ENCODE measurements around the gene EFS. TPM values are rescaled to one million over a fixed set of nuclear protein-coding genes. Genes with fewer than 3 reads are reported as not detected.
"Not testable (repeated sequence)": the region's sequence is repeated elsewhere in the genome, so short reads cannot be mapped to it uniquely, and the experiment has no call there.

EFS gene
- total RNA-seq, 1 donor from 2014 or later: 0.17 TPM

- DNase-seq: no peak
Measured at GRCh38 chr14:23357261-23357660, 7.7 kb downstream of the EFS start.

GRCh38 chr14:23356662-23357061 lies 8.3 kb downstream of the EFS start:
- no peak for DNase-seq

- no peak for DNase-seq
Measured at GRCh38 chr14:23355871-23356435, 9.0 kb downstream of the EFS start.

- no peak for DNase-seq
Measured at GRCh38 chr14:23354990-23355389, 10.0 kb downstream of the EFS start.

- no peak for DNase-seq
Measured at GRCh38 chr14:23353433-23353780, 11.6 kb downstream of the EFS start.

GRCh38 chr14:23352506-23353432 lies 12.2 kb downstream of the EFS start, which contains the start of gene SLC22A17:
Gene SLC22A17, minus strand, starts transcription at chr14:23352887.
- peak; percentile 54 for DNase-seq

- no peak for DNase-seq
Measured at GRCh38 chr14:23351681-23352505, 13.1 kb downstream of the EFS start.

- DNase-seq: no peak
Measured at GRCh38 chr14:23349156-23349845, 15.7 kb downstream of the EFS start.

GRCh38 chr14:23348297-23348655 lies 16.7 kb downstream of the EFS start:
- no peak for DNase-seq

GRCh38 chr14:23347406-23348296 lies 17.3 kb downstream of the EFS start:
- no peak for DNase-seq

GRCh38 chr14:23346693-23347405 lies 18.1 kb downstream of the EFS start:
- no peak for DNase-seq

- DNase-seq: no peak
Measured at GRCh38 chr14:23345987-23346692, 18.8 kb downstream of the EFS start.

- DNase-seq: no peak
Measured at GRCh38 chr14:23344481-23344880, 20.5 kb downstream of the EFS start.

GRCh38 chr14:23339506-23340268 lies 25.3 kb downstream of the EFS start:
- no peak for DNase-seq

- DNase-seq: no peak
Measured at GRCh38 chr14:23335623-23336022, 29.3 kb downstream of the EFS start.

GRCh38 chr14:23327947-23328744 lies 36.8 kb downstream of the EFS start:
- DNase-seq: peak; percentile 87

GRCh38 chr14:23326491-23327332 lies 38.3 kb downstream of the EFS start:
- DNase-seq: no peak

- DNase-seq: not testable (repeated sequence)
Measured at GRCh38 chr14:23325746-23326145, 39.2 kb downstream of the EFS start.
